Right renal pelvis (tissue), 4 donors: ENCODE data around the gene ATP5F1E. TPM values are rescaled to one million over a fixed set of nuclear protein-coding genes. Genes with fewer than 3 reads are reported as not detected.

Source experiments
- DNase-seq, 4 donors: peaks; one replicate each; pipeline ENCODE4 v3.0.0-alpha.2; 2013; ENCODE audit warnings: low read depth in 4 of 4, low spot score in 3 of 4, missing footprints in 1 of 4
- polyA plus RNA-seq, 4 donors: library from polyadenylated mRNA; unstranded; fragments of 120-200 nt; gene quantifications; one replicate each; pipeline ENCODE4 v1.2.1, GENCODE V29; 2013; ENCODE audit not compliant: insufficient read length in 4 of 4

The ATP5F1E gene
- polyA plus RNA-seq, 4 donors, result 180 to 207 (median 201) TPM

DNA sequence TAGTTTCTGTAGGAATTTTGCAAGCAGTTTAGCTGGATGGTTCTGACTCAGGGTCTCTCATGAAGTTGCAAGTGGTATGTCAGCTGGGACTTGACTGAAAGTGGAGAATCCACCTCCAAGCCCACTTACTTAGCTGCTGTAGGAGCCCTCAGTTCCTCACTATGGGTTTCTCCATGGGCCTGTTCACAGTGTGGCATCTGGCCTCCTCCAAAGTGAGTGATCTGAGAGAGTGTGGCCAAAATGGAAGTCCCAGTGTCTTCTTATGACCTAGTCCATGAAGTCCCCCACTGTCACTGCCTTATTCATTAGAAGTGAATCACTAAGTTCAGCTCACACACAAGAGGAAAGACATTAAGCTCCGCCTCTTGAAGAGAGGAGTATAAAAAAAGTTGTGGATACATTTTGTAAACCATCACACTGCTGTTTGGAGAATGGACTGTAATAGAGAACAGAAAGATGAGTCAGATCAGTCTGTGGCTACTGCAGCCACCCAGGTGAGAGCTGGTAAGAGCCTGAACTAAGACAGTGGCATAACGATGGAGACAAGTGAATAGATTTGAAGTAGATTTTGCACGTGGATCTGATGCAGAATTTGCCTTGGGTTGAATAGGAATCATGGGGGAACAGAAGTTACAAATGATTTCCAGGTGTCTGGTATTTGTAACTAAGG, 55.9 kb downstream of the ATP5F1E start:
- DNase-seq, result no peak

Other genes starting within 250 kb of the ATP5F1E start
- gene GNAS-AS1, start 181.4 kb downstream of the ATP5F1E start, polyA plus RNA-seq, result 1 to 10 TPM in 2 of 4 donors, under 1 TPM in 2; 0.63 to 1.3 (median 1.00) TPM
- 1,000 to 10,000 TPM; 1,952 to 2,271 (median 2,027) TPM for gene GNAS, start 179.6 kb downstream of the ATP5F1E start, polyA plus RNA-seq
- 100 to 1,000 TPM; 118 to 138 (median 125) TPM for gene NELFCD, start 51.1 kb downstream of the ATP5F1E start, polyA plus RNA-seq
- gene CTSZ, start 25.1 kb downstream of the ATP5F1E start, polyA plus RNA-seq, result 10 to 100 TPM; 77.1 to 88.5 (median 78.7) TPM
- gene TUBB1, start 12.9 kb downstream of the ATP5F1E start, polyA plus RNA-seq, result 1 to 10 TPM; 1.8 to 5.4 (median 2.5) TPM
- gene PRELID3B, start 10.5 kb upstream of the ATP5F1E start, polyA plus RNA-seq, result 10 to 100 TPM; 66.6 to 86.1 (median 73.9) TPM
- under 1 TPM; 0.08 to 0.14 (median 0.12) TPM for gene ZNF831, start 131.5 kb upstream of the ATP5F1E start, polyA plus RNA-seq